ENCODE results near the gene COL6A2.
"Not testable (repeated sequence)": the region's sequence is repeated elsewhere in the genome, so short reads cannot be mapped to it uniquely, and the experiment has no call there.

The COL6A2 gene

DNA sequence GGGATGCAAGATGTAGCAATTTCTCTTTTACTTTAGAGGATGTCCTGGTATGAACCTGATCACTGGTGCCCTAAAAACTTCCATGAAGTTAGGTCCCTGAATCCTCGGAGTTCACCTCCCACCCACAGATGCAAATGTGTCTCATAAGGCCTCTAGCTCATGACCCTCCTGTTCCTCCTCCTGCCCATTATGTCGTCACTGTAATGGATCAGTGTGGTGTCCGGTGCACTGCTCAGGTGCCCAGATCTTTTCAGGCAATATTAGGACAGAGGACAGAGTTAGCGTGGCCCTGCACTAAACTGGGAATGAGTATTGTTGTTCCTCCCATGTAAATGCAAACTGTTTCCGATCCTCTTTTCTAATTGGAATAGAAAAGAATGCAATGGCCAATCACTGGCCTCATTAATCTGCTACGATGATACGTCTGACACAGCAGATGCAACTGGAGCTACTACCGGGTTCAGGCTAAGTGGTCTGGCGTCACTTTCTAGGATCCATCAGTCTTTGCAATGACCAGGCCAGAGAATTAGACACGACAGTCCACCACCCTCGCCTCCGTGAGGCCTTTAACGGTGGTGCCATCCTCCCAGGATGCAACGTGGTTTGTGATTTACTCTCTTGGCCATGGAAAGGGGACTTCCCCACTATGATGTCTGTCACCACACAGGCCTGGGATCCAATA lies 3.4 kb upstream of the COL6A2 start:
- no peak for DNase-seq (ENCODE audit: low read depth in 2 of 2)

GRCh38 chr21:46095083-46095719 lies 2.7 kb upstream of the COL6A2 start:
- DNase-seq (ENCODE audit: low read depth in 2 of 2) = no peak

DNA sequence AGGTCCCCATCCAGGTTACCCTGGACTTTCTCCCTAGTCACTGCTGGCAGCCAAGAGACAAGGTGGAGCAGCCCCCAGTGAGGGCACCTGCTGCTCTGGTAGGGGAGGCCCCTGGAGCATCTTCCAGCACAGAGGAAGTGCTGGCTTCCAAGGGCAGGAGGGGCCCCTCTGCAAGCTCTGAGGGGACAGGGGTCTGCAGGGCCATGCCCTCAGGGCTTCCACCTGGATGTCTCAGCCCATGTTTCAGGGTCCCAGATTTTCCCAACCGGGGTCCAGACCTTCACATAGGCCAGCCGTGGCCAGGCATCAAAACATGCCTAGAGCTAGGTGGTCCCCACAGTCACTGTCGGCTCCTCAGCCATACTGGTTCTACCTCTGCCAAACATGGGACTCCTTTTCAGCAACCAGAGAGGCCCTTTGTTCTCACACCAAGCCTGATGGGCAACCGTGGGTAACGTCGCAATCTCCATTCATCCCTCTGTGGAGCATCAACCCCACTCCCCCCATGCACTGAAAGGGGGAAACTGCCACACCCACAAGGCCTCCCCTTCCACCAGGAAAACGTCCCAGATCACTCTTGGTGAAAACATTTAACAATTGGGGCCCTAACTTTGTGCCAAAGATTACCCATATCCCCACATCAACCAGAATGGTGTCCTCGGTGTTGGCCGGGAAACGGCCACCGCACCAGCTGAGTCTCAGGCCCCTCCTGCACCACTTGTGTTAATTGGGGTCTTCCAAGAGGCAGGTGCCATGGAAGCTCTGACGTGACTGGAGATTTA lies 1.9 kb upstream of the COL6A2 start:
- DNase-seq (ENCODE audit: low read depth in 2 of 2) = no peak

GRCh38 chr21:46096596-46097335 lies 1.1 kb upstream of the COL6A2 start:
- DNase-seq (ENCODE audit: low read depth in 2 of 2) = no peak

- no peak for DNase-seq (ENCODE audit: low read depth in 2 of 2)
Measured at GRCh38 chr21:46098303-46099141, 610 bp downstream of the COL6A2 start.

GRCh38 chr21:46099476-46099875 lies 1.6 kb downstream of the COL6A2 start:
- no peak for DNase-seq (ENCODE audit: low read depth in 2 of 2)

GRCh38 chr21:46100020-46100419 lies 2.1 kb downstream of the COL6A2 start:
- no peak for DNase-seq (ENCODE audit: low read depth in 2 of 2)

DNA sequence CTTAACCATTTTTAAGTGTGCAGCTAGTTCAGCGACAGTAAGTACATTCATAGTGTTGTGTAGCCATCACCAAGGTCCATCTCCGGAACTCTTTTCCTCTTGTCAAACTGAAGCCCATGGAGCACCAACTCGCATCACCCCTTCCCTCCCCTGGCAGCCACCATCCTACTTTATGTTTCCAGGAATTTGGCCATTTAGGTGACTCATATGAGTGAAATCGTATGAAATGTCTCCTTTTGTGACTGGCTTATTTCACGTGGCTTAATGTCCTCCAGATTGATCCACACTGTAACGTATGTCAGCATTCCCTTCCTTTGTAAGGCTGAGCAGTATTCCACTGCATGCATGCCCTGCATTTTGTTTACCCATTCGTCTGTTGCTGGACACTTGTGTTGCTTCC lies 2.5 kb downstream of the COL6A2 start:
- DNase-seq (ENCODE audit: low read depth in 2 of 2) = peak in 1 of 2 experiments; percentile 50

DNA sequence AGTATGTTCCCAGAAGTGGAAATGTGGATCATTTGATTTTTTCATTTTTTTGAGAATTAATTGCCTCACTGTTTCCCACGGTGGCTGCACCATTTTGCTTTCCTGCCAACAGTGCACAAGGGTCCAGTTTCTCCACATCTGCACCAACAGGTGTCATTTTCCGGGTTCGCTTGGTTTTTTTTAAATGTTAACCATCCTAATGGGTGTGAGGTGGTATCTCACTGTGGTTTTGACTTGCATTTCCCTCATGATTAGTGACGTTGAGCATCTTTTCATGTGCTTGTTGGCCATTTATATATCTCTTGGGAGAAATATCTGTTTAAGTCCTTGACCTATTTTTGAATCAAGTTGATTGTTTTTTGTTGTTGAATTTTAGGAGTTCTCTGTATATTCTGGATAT lies 3.0 kb downstream of the COL6A2 start:
- no peak for DNase-seq (ENCODE audit: low read depth in 2 of 2)

DNA sequence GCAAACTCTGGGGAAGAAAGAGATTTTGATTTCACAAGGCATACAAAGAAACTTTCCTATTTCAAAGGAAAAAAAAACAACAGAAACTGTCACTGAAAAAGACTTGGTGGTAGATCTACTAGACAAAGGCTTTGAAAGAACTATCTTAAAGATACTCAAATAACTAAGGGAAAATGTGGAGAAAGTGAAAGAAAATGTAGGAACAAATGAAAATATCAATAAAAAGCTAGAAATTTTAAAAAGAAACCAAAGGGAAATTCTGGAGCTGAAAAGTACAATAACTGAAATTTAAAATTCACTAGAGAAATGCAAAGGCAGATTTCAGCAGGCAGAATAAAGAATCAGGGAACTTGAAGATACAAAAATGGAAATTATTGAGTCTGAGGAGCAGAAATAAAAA lies 6.2 kb downstream of the COL6A2 start:
- no peak for DNase-seq (ENCODE audit: low read depth in 2 of 2)

GRCh38 chr21:46107376-46107775 lies 9.5 kb downstream of the COL6A2 start:
- DNase-seq (ENCODE audit: low read depth in 2 of 2) = not testable (repeated sequence)

DNA sequence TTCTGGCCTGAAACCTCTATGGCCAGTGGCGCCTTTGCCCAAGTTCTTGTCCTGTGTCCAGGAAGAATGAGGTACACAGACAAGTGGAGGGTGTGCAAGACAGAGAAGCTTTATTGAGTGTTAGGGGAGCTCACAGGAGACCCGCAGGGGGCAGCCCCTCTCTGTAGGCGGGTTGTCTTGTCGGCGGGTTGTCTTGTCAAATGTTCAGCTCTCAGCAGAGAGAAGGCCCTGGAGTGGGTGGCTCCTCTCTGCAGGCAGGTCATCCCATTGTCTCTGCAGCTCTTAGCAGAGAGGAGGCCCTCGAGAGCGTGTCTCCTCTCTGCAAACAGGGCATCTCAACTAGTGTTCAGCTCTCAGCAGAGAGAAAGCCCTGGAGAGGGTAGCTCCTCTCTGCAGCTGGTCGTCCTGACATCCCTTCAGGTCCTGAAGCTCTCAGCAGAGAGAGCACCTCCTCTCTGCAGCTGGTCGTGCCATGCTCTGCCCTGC lies 11.0 kb downstream of the COL6A2 start:
- DNase-seq (ENCODE audit: low read depth in 2 of 2) = no peak

DNA sequence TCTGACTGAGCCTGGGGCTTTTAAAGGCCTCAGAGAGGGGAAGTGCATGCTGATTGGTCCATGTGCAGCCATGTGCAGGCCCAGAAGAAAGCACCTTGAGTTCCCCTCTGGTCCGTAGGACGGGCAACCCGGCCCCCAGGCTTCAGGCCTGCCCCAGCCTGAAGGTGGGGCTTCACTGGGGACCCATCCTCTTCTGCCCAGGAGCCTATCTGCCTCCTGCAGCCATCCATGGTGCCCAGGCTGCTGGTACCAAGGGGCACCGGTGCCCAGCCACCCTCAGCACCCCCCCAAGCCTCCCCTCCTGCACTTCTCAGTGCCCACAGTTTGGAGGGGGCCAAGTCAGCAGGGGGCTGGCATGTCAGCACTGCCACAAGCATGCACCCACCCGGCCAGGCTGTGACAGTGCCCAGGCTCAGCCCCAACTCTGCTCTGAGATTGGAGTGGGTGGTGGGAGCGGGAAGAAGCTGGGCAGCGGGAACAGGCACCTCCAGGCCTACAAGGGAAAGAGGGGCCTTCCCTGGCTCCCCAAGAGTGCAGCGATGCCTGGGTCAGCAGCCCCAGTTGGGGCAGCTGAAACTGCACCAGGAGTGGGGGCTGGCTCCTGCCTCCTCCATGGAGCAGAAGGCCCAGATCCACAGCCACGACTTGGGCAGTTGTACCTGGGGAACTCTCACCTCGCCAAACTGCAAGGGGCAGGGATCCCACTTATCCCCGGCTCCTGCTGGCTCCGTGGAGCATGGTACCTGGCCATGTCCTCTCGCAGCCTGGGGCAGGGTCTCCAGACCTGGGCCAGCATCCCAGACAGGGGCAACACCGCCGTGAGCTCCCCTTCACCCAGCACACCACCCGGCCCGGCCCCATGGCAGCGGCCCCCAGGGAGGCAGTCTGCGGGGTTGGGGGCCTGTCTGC lies 11.7 kb downstream of the COL6A2 start:
- no peak for DNase-seq (ENCODE audit: low read depth in 2 of 2)

- no peak for DNase-seq (ENCODE audit: low read depth in 2 of 2)
Measured at GRCh38 chr21:46110499-46111192, 12.7 kb downstream of the COL6A2 start.

DNA sequence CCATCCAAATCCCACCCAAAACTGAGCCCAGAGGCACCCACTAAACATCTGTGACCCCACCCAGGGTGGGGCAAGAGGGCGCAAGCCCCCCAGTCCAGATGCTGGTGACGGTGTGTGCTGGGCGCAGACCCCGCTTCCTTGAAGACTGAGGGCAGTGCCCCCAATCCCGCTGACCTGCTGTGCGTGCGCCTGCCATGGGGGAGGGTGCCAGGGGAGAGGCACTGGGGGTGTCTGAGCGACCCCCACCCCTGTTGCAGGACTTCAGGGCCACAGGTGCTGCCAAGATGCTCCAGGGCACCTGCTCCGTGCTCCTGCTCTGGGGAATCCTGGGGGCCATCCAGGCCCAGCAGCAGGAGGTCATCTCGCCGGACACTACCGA lies 13.3 kb downstream of the COL6A2 start:
- no peak for DNase-seq (ENCODE audit: low read depth in 2 of 2)

DNA sequence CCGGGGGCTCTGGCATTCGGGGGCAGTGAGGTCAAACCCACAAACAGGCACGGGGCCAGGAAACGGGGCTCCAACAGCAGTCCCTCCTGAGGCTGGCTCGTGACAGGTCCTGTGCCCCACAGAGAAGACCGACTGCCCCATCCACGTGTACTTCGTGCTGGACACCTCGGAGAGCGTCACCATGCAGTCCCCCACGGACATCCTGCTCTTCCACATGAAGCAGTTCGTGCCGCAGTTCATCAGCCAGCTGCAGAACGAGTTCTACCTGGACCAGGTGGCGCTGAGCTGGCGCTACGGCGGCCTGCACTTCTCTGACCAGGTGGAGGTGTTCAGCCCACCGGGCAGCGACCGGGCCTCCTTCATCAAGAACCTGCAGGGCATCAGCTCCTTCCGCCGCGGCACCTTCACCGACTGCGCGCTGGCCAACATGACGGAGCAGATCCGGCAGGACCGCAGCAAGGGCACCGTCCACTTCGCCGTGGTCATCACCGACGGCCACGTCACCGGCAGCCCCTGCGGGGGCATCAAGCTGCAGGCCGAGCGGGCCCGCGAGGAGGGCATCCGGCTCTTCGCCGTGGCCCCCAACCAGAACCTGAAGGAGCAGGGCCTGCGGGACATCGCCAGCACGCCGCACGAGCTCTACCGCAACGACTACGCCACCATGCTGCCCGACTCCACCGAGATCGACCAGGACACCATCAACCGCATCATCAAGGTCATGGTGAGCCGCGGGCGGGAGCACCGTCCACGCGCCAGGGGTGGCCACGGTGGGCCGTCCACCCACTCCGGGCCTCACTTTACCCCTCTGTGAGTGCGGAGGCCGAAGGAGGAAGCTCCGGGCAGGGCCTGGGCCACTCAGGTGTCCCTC lies 14.2 kb downstream of the COL6A2 start:
- no peak for DNase-seq (ENCODE audit: low read depth in 2 of 2)

DNA sequence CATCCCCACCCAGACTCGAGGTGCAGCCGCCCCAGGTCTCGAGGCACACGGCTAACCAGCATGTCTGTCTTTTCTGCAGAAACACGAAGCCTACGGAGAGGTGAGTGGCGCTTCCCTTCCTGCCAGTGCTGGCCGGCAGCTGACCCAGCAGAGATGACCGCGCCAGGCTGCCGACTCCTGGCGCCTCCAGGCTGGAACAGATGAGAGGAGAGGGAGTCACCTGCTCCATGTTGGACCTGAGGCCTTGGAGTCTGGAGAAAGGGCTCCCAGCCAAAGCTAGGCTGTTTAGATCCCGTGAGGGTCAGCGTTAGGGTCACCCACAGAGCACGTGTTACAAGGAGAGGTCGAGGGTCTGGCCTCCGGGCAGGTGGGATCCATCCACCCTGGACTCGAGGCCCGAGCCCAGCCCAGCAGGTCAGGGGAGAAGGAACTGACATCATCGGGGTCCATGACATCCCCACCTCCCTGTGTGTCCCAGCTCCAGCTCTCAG lies 14.9 kb downstream of the COL6A2 start:
- no peak for DNase-seq (ENCODE audit: low read depth in 2 of 2)

DNA sequence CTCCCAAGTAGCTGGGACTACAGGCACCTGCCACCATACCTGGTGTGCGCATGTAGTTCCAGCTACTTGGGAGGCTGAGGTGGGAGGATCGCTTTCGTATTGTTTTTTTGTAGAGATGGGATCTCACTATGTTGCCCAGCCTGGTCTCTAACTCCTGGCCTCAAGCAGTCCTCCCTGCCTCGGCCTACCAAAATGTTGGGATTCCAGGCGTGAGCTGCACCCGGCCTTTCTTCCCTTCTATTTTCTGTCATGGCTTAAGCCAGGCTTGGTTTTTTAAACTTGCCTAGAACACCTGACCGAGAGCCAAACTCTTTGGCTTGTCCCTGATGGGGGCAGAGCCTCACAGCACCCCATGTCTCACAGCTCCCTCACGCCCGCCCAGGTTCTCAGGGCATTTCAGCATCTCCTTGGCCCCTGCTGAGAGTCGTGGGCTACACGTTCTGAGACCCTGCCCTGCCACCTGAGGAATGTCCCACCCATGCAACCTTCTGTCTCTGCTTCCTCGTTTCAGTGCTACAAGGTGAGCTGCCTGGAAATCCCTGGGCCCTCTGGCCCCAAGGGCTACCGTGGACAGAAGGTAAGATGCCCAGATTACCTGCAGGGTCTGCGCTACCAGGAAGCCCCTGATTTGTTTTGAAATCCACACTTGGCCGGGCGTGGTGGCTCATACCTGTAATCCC lies 15.7 kb downstream of the COL6A2 start:
- no peak for DNase-seq (ENCODE audit: low read depth in 2 of 2)

Data from fibroblast of skin of left quadriceps (primary cell).